Spleen (tissue), 7 donors: Measurements from ENCODE around the gene ADPRM.
A peak's percentile ranks its signal among the peaks of the same experiment; 100 is the strongest.

Experiments
- CTCF ChIP-seq, 11 experiments: fragments of 200-600 bp in 7 of 11; fragments of 450-650 bp in 4 of 11; sonication (generic) in 4 of 11; IDR thresholded peaks in 8 of 11; conservative IDR thresholded peaks in 3 of 11; 1 replicate in 7 of 11; 2 replicates in 4 of 11; pipeline versions ENCODE4 v1.4.0 to v1.8.0; 2016 to 2021; ENCODE audit warnings: antibody characterized with exemption in 11 of 11, inconsistent platforms in 4 of 11, mild to moderate bottlenecking in 1 of 11
- POLR2A ChIP-seq, 3 donors: fragments of 450-650 bp; IDR thresholded peaks; one replicate each; pipeline ENCODE4 v1.5.1; 2017; ENCODE audit warnings: antibody characterized with exemption in 3 of 3, mild to moderate bottlenecking in 1 of 3
- POLR2AphosphoS5 ChIP-seq, 3 donors: sonication (generic); formaldehyde crosslinking; IDR thresholded peaks; one replicate each; pipeline ENCODE4 v1.5.1; 2017; ENCODE audit warnings: antibody characterized with exemption in 3 of 3
- donor health status: DM: no; HTN: no; CAD: no; lungs with moderate emphysema.
- donor health status: DM: no; HTN: no; CAD: no.
- donor health status: DM: no; HTN: no; CAD: no.

- peak in 6 of 11 experiments; percentile 15 to 54 (median 36) for TF ChIP-seq CTCF (IDR thresholded peaks at IDR 0.05 in 8 of 11, conservative IDR thresholded peaks at IDR 0.05 in 3 of 11)
- TF ChIP-seq POLR2AphosphoS5 (IDR thresholded peaks at IDR 0.05), result no peak
- no peak for TF ChIP-seq POLR2A (IDR thresholded peaks at IDR 0.05)
These were observed 13.5 kb upstream of the ADPRM start for GRCh38 chr17:10683853-10684252.
